Stomach (tissue), 9 donors: Measurements from ENCODE around the gene SPACA7. TPM values are rescaled to one million over a fixed set of nuclear protein-coding genes. Genes with fewer than 3 reads are reported as not detected.

Source experiments
- DNase-seq, 2 donors: peaks; one replicate each; pipeline versions ENCODE4 v3.0.0 to v3.0.0-alpha.2; 2013 to 2019
- H3K27ac ChIP-seq, 5 donors: fragments of 200-600 bp in 4 of 5; sonication (generic) in 4 of 5; one replicate each; pipeline ENCODE4 v1.5.1; 2013 to 2019; ENCODE audit warnings: mild to moderate bottlenecking in 1 of 5, moderate library complexity in 1 of 5
- H3K27me3 ChIP-seq, 3 donors: fragments of 200-600 bp; sonication (generic); one replicate each; pipeline ENCODE4 v1.5.1; 2017 to 2019; ENCODE audit warnings: mixed run types in 1 of 3
- H3K36me3 ChIP-seq, 4 donors: fragments of 200-600 bp; sonication (generic); 1 replicate in 3 of 4; 2 replicates in 1 of 4; pipeline ENCODE4 v1.5.1; 2016 to 2019
- H3K4me1 ChIP-seq, 4 donors: fragments of 200-600 bp; sonication (generic); one replicate each; pipeline ENCODE4 v1.5.1; 2016 to 2019
- H3K4me3 ChIP-seq, 4 donors: fragments of 200-600 bp; sonication (generic) in 3 of 4; one replicate each; pipeline ENCODE4 v1.5.1; 2016 to 2019; ENCODE audit warnings: mild to moderate bottlenecking in 1 of 4
- H3K9me3 ChIP-seq, 4 donors: fragments of 200-600 bp; sonication (generic); one replicate each; pipeline ENCODE4 v1.5.1; 2016 to 2019
- EP300 ChIP-seq: sonication (generic); formaldehyde crosslinking; IDR thresholded peaks from one replicate; pipeline ENCODE4 v1.6.1; 2017; ENCODE audit warnings: antibody characterized with exemption
- POLR2A ChIP-seq, 4 donors: fragments of 450-650 bp; IDR thresholded peaks; one replicate each; pipeline ENCODE4 v1.6.1; 2016; ENCODE audit warnings: antibody characterized with exemption in 4 of 4, control low read depth in 2 of 4, mild to moderate bottlenecking in 1 of 4, moderate library complexity in 1 of 4
- POLR2AphosphoS5 ChIP-seq, 3 donors: sonication (generic); formaldehyde crosslinking; IDR thresholded peaks; one replicate each; pipeline ENCODE4 v1.6.1; 2016; ENCODE audit warnings: antibody characterized with exemption in 3 of 3
- WGBS, 5 donors: extraction: QIAGEN DNeasy Blood & Tissue Kit in 3 of 5; methylation state at CpG; one replicate each; pipeline versions ENCODE4 v1.1.5 to v1.1.7; 2013 to 2018; 5-methylcytosine and 5-hydroxymethylcytosine counted together
- intact Hi-C: fragments of 100-400 bp; cut with DNase I; formaldehyde crosslinking; loops from one replicate; pipeline ENCODE4 v1.15.1; 2023; ENCODE audit warnings: low total_unique reads
- polyA plus RNA-seq, 3 donors: library from polyadenylated mRNA; stranded (reverse); fragments of 200-250 nt; gene quantifications; one replicate each; pipeline ENCODE4 v1.2.3, GENCODE V29; 2013
- total RNA-seq, 5 donors: library from RNA; depleted of rRNA; stranded (reverse); fragments of >200 nt; gene quantifications; one replicate each; pipeline versions ENCODE4 v1.1.0 to v1.2.3, GENCODE V29; 2014 to 2016
- TF ChIP-seq, protein P1 (sequence below), 7 experiments: fragments of 450-650 bp in 4 of 7; fragments of 200-600 bp in 3 of 7; sonication (generic) in 3 of 7; IDR thresholded peaks; one replicate each; pipeline ENCODE4 v1.5.1; 2016 to 2019; ENCODE audit warnings: antibody characterized with exemption in 7 of 7, control low read depth in 2 of 7, mild to moderate bottlenecking in 1 of 7
- donor health status: healthy with polysubstance abuse.
- donor health status: Bipolar disorder and iron deficiency.
- donor health status: healthy.

Gene SPACA7
- total and polyA plus RNA-seq, 8 donors = not detected

DNA sequence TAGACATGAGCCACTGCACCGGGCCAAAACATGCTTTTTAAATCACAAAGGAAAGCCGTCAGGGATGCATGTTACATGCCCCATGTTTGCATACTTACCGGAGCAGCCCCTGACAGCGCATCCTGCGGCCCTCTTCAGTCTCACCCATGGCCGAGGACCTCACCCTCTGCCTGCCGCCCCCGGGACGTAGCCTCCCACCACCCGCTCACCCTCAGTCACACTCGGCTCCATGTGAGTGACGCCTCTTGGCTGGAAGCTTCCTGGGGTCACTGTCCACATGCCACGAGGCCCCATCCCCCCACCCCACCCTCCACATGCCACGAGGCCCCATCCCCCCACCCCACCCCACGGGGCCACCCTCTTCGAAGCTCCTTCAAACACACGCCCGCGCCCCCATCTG, 46.1 kb upstream of the SPACA7 start:
- intact Hi-C loops = no loop called here
- H3K27ac ChIP-seq = no peak overlapping the region

DNA sequence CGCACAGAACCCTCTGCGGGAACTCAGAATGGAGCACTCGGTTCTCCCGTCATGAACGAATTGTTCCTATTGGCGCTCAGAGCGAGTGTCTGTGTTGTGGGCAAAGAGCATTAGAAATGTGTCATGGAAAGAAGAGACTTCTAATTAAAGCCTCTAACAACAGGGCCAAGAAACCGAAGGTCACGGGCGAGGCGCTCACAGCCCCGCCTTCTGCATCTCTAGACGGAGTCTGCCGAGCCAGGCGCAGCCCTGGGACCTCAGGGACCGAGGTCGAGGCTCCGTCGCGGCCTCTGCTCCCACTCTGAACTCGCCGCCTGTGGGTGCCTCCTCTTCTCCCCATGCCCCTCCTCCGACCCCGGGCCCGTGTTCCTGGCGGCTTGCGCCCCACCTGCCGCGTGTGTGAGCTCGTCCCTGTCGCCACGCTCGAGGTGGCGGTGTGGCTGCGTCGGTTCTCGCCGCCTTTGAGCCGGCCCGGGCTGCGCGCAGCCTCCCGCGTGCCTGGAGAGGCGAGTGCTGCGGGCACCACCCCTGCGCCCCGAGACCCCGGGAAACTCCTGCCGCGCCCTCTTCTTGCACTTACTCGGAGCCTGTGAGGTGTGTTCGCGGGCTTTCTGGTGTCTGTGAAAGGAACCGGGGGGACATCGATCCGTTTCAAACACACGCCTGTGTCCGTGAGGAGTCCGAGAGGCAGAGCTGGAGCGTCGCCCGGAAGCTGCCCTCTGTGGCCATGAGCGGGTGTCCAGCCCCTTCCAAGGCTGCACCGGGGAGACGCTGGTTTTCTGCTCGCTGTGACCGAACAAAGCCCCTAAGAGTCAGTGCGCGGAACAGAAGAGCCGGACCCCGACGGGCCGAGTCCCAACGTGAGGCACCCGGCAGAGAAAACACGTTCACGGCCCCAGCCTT, 45.4 kb upstream of the SPACA7 start:
- Histone ChIP-seq H3K9me3 (peaks cover 0 to under 1% (median under 1%) of the 10 kb centered on the region in 4 donors), H3K4me3 (no peak overlapping the region), H3K27ac (no peak overlapping the region), H3K36me3 (no peaks in the 10 kb centered on the region), H3K4me1 (peaks cover 0 to 8% (median 0%) of the 10 kb centered on the region in 4 donors), H3K27me3 (peaks cover 9 to 87% (median 32%) of the 10 kb centered on the region in 3 donors)
- WGBS, 5 donors = 11 to 31% (median 18%) methylated on average over 50 to 78 of the region's 78 CpGs
- intact Hi-C loops = no loop called here
- DNase-seq = peak in 1 of 2 donors; percentile 16
- no peak for TF ChIP-seq EP300
- no peak for TF ChIP-seq POLR2A (IDR thresholded peaks at IDR 0.05)
- TF ChIP-seq POLR2AphosphoS5 (IDR thresholded peaks at IDR 0.05) = no peak
- TF ChIP-seq, protein P1, sequence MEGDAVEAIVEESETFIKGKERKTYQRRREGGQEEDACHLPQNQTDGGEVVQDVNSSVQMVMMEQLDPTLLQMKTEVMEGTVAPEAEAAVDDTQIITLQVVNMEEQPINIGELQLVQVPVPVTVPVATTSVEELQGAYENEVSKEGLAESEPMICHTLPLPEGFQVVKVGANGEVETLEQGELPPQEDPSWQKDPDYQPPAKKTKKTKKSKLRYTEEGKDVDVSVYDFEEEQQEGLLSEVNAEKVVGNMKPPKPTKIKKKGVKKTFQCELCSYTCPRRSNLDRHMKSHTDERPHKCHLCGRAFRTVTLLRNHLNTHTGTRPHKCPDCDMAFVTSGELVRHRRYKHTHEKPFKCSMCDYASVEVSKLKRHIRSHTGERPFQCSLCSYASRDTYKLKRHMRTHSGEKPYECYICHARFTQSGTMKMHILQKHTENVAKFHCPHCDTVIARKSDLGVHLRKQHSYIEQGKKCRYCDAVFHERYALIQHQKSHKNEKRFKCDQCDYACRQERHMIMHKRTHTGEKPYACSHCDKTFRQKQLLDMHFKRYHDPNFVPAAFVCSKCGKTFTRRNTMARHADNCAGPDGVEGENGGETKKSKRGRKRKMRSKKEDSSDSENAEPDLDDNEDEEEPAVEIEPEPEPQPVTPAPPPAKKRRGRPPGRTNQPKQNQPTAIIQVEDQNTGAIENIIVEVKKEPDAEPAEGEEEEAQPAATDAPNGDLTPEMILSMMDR (IDR thresholded peaks at IDR 0.05) = no peak

More for the DNA sequence above, 46.1 kb upstream of the SPACA7 start:
- Histone ChIP-seq H3K36me3 (no peaks in the 10 kb centered on the region), H3K27me3 (peaks cover 9 to 89% (median 32%) of the 10 kb centered on the region in 3 donors), H3K4me1 (peaks cover 0 to 8% (median 0%) of the 10 kb centered on the region in 4 donors), H3K4me3 (no peak overlapping the region), H3K9me3 (no peaks in the 10 kb centered on the region)
- TF ChIP-seq POLR2AphosphoS5 (IDR thresholded peaks at IDR 0.05) = no peak
- no peak for TF ChIP-seq POLR2A (IDR thresholded peaks at IDR 0.05)
- no peak for TF ChIP-seq EP300
- TF ChIP-seq, protein P1 (IDR thresholded peaks at IDR 0.05) = no peak
- DNase-seq = no peak
- 51 to 72% (median 67%) methylated on average over 18 to 19 of the region's 19 CpGs for WGBS, 5 donors

DNA sequence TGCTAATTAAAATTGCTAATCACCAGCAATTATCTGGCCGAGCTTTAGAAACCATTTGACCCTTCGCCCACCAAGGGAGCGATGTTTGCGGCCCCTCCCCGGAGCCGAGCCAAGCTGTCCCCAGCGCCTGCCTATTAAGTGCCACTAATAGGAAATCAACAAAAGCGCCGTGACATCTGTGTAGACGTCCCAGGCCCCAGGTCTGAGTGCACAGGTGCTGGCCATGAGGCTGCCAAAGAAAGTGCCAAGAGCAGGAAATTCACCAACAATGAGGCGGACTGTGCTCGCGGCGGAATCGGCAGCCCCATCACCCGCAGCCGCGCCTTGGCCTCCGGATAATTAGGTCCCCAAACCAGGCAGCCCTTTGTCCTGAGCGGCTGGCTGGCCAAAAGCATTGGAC, 44.5 kb upstream of the SPACA7 start:
- H3K27ac ChIP-seq = no peak overlapping the region
- H3K9me3 ChIP-seq = peaks cover 0 to 8% (median 6%) of the 10 kb centered on the region in 4 donors
- H3K4me3 ChIP-seq = no peak overlapping the region
- WGBS, 5 donors = 10 to 22% (median 17%) methylated on average over 16 to 20 of the region's 20 CpGs
- no peak for DNase-seq
- H3K36me3 ChIP-seq = no peaks in the 10 kb centered on the region
- TF ChIP-seq EP300 (no peak), POLR2AphosphoS5 (IDR thresholded peaks at IDR 0.05) (no peak), POLR2A (IDR thresholded peaks at IDR 0.05) (no peak)
- TF ChIP-seq, protein P1 (IDR thresholded peaks at IDR 0.05) = no peak
- H3K27me3 ChIP-seq = peaks cover 9 to 81% (median 32%) of the 10 kb centered on the region in 3 donors
- H3K4me1 ChIP-seq = peaks cover 0 to 8% (median 0%) of the 10 kb centered on the region in 4 donors
- intact Hi-C loops = no loop called here

DNA sequence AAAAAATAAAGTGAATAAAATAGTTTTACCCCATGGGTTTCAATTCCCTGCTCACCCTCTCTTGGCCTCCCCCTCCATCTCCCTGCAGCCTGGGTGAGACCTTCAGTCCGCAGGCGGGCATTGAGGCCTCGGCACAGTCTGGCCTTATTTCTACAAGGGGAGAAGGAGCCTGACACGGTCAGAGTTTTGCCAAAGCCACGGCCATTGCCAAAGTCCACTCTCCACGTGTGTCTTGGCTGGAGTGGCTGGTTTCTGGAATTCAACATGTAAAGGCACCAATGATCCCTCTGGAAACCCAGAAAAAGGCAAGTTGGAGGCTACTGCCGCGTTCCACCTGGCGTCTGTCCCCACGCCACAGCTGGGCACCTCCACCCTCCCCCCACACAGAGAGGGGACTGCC, 43.4 kb upstream of the SPACA7 start:
- Histone ChIP-seq H3K4me3 (no peak overlapping the region), H3K27ac (no peak overlapping the region), H3K27me3 (peaks cover 9 to 76% (median 32%) of the 10 kb centered on the region in 3 donors), H3K4me1 (peaks cover 0 to 8% (median 0%) of the 10 kb centered on the region in 4 donors), H3K9me3 (peaks cover 0 to 19% (median 15%) of the 10 kb centered on the region in 4 donors), H3K36me3 (no peaks in the 10 kb centered on the region)
- intact Hi-C loops = no loop called here
- DNase-seq = no peak
- 74 to 81% (median 79%) methylated on average over 6 to 10 of the region's 10 CpGs for WGBS, 5 donors
- TF ChIP-seq EP300 = no peak
- no peak for TF ChIP-seq POLR2AphosphoS5 (IDR thresholded peaks at IDR 0.05)
- TF ChIP-seq, protein P1 (IDR thresholded peaks at IDR 0.05) = no peak
- no peak for TF ChIP-seq POLR2A (IDR thresholded peaks at IDR 0.05)
